ENCODE measurements around the gene CTIF. TPM values are rescaled to one million over a fixed set of nuclear protein-coding genes. Genes with fewer than 3 reads are reported as not detected.

CTIF gene
- total RNA-seq = 14.7 and 15.1 TPM in 2 replicates

GRCh38 chr18:48538531-48539405, at the start of gene CTIF:
TSS of gene CTIF (plus strand) at chr18:48539031. CDS start at chr18:48619566, 80,535 bp downstream.

Small RNA genes within 50 kb of the gene (small RNA-seq; reads per million reads assigned to genes)
- gene MIR4743 = not detected

Other genes with a start within 250 kb of the CTIF start
- under 0.01 TPM in 2 replicates for gene ZBTB7C, start 129.6 kb upstream of the CTIF start, total RNA-seq

Measured in subcutaneous preadipocyte (primary cell).